ENCODE results near the gene TMEM134. TPM values are rescaled to one million over a fixed set of nuclear protein-coding genes. Genes with fewer than 3 reads are reported as not detected.

TMEM134 gene
- total and polyA plus RNA-seq, 9 of the 15 experiments (the other 6 are each of a cell fraction or from before 2014, with no cell fraction given) = 0.63 to 48.4 (median 10.7) TPM

DNA sequence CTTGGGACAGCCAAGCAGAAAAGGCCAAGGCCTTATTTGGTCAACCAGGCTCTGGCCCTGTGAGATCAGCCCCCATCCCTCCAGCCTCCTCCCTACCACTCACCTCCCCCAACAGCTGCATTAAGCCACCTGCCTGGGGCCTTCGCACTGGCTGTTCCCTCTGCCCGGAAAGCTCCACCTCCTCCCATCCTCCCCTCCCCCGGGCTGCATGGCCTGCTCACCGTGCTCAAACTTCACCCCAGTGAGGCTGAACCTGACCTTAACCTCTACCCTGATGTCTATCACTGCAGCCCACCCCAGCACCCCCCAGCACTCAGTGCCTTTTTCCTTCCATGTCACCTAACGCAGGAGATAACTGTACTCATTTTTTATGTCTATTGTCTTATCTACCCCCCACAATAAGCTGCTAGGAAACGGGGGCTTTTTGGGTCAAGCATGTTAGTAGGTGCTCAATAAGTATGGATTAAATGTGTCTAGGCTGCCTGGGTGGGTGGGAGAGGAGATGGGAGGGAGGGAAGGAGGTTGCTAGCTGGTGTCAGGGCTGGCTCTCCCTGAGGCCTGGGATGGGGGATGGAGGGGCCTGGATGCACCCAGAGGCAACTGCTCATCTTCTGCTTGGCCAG lies 32.5 kb downstream of the TMEM134 start (continued):
- TF ChIP-seq, protein P1, sequence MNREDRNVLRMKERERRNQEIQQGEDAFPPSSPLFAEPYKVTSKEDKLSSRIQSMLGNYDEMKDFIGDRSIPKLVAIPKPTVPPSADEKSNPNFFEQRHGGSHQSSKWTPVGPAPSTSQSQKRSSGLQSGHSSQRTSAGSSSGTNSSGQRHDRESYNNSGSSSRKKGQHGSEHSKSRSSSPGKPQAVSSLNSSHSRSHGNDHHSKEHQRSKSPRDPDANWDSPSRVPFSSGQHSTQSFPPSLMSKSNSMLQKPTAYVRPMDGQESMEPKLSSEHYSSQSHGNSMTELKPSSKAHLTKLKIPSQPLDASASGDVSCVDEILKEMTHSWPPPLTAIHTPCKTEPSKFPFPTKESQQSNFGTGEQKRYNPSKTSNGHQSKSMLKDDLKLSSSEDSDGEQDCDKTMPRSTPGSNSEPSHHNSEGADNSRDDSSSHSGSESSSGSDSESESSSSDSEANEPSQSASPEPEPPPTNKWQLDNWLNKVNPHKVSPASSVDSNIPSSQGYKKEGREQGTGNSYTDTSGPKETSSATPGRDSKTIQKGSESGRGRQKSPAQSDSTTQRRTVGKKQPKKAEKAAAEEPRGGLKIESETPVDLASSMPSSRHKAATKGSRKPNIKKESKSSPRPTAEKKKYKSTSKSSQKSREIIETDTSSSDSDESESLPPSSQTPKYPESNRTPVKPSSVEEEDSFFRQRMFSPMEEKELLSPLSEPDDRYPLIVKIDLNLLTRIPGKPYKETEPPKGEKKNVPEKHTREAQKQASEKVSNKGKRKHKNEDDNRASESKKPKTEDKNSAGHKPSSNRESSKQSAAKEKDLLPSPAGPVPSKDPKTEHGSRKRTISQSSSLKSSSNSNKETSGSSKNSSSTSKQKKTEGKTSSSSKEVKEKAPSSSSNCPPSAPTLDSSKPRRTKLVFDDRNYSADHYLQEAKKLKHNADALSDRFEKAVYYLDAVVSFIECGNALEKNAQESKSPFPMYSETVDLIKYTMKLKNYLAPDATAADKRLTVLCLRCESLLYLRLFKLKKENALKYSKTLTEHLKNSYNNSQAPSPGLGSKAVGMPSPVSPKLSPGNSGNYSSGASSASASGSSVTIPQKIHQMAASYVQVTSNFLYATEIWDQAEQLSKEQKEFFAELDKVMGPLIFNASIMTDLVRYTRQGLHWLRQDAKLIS (CRISPR knock-in tag; IDR thresholded peaks at IDR 0.05) = peak; percentile 63
- TF ChIP-seq NBN (IDR thresholded peaks at IDR 0.05; ENCODE audit: low read depth) (peak; percentile 77; the same call in 1 of the 2 replicates), SREBF2 (CRISPR knock-in tag; IDR thresholded peaks at IDR 0.05) (no peak), ARNT (IDR thresholded peaks at IDR 0.05) (peak; percentile 55 to 60; a peak in 2 of 4 replicates), JUND (IDR thresholded peaks at IDR 0.05; ENCODE audit: borderline replicate concordance, low read depth, low read length) (peak; percentile 42), JUND (tag; IDR thresholded peaks at IDR 0.05; ENCODE audit: borderline replicate concordance, low read depth, low read length) (no peak; the same call in 2 of the 3 replicates), ZNF263 (CRISPR knock-in tag; IDR thresholded peaks at IDR 0.05; ENCODE audit: borderline replicate concordance) (peak; percentile 93), MYC (IDR thresholded peaks at IDR 0.05; ENCODE audit: low read depth, low read length) (peak; percentile 76), MYC (CRISPR knock-in tag; IDR thresholded peaks at IDR 0.05; ENCODE audit: borderline replicate concordance, low read depth) (no peak), BCOR (IDR thresholded peaks at IDR 0.05) (0 out of 2 replicates have a peak, but pooled peaks have one; percentile 22), SUPT5H (IDR thresholded peaks at IDR 0.05) (peak; percentile 61)
- TF ChIP-seq, protein P2, sequence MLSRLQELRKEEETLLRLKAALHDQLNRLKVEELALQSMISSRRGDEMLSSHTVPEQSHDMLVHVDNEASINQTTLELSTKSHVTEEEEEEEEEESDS (CRISPR knock-in tag; IDR thresholded peaks at IDR 0.05) = no peak
- TF ChIP-seq, protein P3, sequence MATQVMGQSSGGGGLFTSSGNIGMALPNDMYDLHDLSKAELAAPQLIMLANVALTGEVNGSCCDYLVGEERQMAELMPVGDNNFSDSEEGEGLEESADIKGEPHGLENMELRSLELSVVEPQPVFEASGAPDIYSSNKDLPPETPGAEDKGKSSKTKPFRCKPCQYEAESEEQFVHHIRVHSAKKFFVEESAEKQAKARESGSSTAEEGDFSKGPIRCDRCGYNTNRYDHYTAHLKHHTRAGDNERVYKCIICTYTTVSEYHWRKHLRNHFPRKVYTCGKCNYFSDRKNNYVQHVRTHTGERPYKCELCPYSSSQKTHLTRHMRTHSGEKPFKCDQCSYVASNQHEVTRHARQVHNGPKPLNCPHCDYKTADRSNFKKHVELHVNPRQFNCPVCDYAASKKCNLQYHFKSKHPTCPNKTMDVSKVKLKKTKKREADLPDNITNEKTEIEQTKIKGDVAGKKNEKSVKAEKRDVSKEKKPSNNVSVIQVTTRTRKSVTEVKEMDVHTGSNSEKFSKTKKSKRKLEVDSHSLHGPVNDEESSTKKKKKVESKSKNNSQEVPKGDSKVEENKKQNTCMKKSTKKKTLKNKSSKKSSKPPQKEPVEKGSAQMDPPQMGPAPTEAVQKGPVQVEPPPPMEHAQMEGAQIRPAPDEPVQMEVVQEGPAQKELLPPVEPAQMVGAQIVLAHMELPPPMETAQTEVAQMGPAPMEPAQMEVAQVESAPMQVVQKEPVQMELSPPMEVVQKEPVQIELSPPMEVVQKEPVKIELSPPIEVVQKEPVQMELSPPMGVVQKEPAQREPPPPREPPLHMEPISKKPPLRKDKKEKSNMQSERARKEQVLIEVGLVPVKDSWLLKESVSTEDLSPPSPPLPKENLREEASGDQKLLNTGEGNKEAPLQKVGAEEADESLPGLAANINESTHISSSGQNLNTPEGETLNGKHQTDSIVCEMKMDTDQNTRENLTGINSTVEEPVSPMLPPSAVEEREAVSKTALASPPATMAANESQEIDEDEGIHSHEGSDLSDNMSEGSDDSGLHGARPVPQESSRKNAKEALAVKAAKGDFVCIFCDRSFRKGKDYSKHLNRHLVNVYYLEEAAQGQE (IDR thresholded peaks at IDR 0.05; ENCODE audit: borderline replicate concordance) = 0 out of 2 replicates have a peak, but pooled peaks have one; percentile 9
- TF ChIP-seq, protein P3 (CRISPR knock-in tag; IDR thresholded peaks at IDR 0.05; ENCODE audit: low read depth) = no peak
- TF ChIP-seq, protein P4, sequence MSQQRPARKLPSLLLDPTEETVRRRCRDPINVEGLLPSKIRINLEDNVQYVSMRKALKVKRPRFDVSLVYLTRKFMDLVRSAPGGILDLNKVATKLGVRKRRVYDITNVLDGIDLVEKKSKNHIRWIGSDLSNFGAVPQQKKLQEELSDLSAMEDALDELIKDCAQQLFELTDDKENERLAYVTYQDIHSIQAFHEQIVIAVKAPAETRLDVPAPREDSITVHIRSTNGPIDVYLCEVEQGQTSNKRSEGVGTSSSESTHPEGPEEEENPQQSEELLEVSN (IDR thresholded peaks at IDR 0.05; ENCODE audit: borderline replicate concordance in 1 of 2, extremely low read depth in 1 of 2, insufficient read depth in 1 of 2, insufficient read length in 1 of 2, low read depth in 1 of 2, low read length in 1 of 2, poor library complexity in 1 of 2, severe bottlenecking in 1 of 2) = peak; percentile 18 to 50

All from K562 (cell line).